ENCODE data around the gene PIAS3. TPM values are rescaled to one million over a fixed set of nuclear protein-coding genes. Genes with fewer than 3 reads are reported as not detected.
"Not testable (repeated sequence)": the region's sequence is repeated elsewhere in the genome, so short reads cannot be mapped to it uniquely, and the experiment has no call there.

The PIAS3 gene
- polyA plus RNA-seq, 3 donors = 7.2 to 25.9 (median 8.8) TPM

GRCh38 chr1:145812977-145813810 is 45.7 kb downstream of the PIAS3 start:
- H3K27ac Mint-ChIP-seq; H3K9me3 ChIP-seq (replicated peaks in 1 of 2; ENCODE audit: control insufficient read depth in 1 of 2, insufficient read depth in 1 of 2, low read length in 2 of 2); H3K27ac ChIP-seq (ENCODE audit: low read depth in 1 of 2, low read length in 2 of 2); H3K36me3 Mint-ChIP-seq; H3K4me1 Mint-ChIP-seq; H3K9me3 Mint-ChIP-seq; intact Hi-C loops (cut with micrococcal nuclease); H3K4me3 ChIP-seq (replicated peaks in 1 of 3; ENCODE audit: low read depth in 2 of 3, low read length in 3 of 3); H3K4me2 ChIP-seq (replicated peaks; ENCODE audit: extremely low read depth, low read length, poor library complexity, severe bottlenecking); H3K9ac ChIP-seq (ENCODE audit: insufficient read depth, low read length, poor library complexity, severe bottlenecking); H3K4me1 ChIP-seq (ENCODE audit: control insufficient read depth in 1 of 2, insufficient read depth in 2 of 2, low read length in 2 of 2); H2AFZ ChIP-seq (ENCODE audit: insufficient read depth, low read depth, low read length, poor library complexity, severe bottlenecking); H3K4me3 Mint-ChIP-seq; H3K27me3 Mint-ChIP-seq (ENCODE audit: low read depth in 3 of 3); DNase-seq; H4K20me1 ChIP-seq (ENCODE audit: insufficient read depth, low read length); H3K36me3 ChIP-seq (replicated peaks in 1 of 2; ENCODE audit: control insufficient read depth in 1 of 2, insufficient read depth in 2 of 2, low read length in 2 of 2); H3K27me3 ChIP-seq (ENCODE audit: control insufficient read depth in 2 of 2, insufficient read depth in 2 of 2, low read length in 2 of 2): not testable (repeated sequence)
- no CpG with 5 or more reads among the region's 6 CpGs for WGBS (ENCODE audit: insufficient coverage)
- H3K79me2 ChIP-seq (ENCODE audit: insufficient read depth, low read length) = peaks cover 15% of the 10 kb centered on the region

GRCh38 chr1:145806844-145807243 is 52.0 kb downstream of the PIAS3 start:
- Histone ChIP-seq H4K20me1 (ENCODE audit: insufficient read depth, low read length) (peaks cover 64% of the 10 kb centered on the region), H3K9me3 (replicated peaks in 1 of 2; ENCODE audit: control insufficient read depth in 1 of 2, insufficient read depth in 1 of 2, low read length in 2 of 2) (no peaks in the 10 kb centered on the region), H2AFZ (ENCODE audit: insufficient read depth, low read depth, low read length, poor library complexity, severe bottlenecking) (no peak overlapping the region), H3K36me3 (replicated peaks in 1 of 2; ENCODE audit: control insufficient read depth in 1 of 2, insufficient read depth in 2 of 2, low read length in 2 of 2) (peaks cover 0 to 6% of the 10 kb centered on the region in 2 donors), H3K79me2 (ENCODE audit: insufficient read depth, low read length) (peaks cover 71% of the 10 kb centered on the region), H3K4me2 (replicated peaks; ENCODE audit: extremely low read depth, low read length, poor library complexity, severe bottlenecking) (no peak overlapping the region), H3K27me3 (ENCODE audit: control insufficient read depth in 2 of 2, insufficient read depth in 2 of 2, low read length in 2 of 2) (no peaks in the 10 kb centered on the region), H3K9ac (ENCODE audit: insufficient read depth, low read length, poor library complexity, severe bottlenecking) (no peak overlapping the region), H3K4me3 (replicated peaks in 1 of 3; ENCODE audit: low read depth in 2 of 3, low read length in 3 of 3) (no peak overlapping the region), H3K4me1 (ENCODE audit: control insufficient read depth in 1 of 2, insufficient read depth in 2 of 2, low read length in 2 of 2) (no peaks in the 10 kb centered on the region), H3K27ac (ENCODE audit: low read depth in 1 of 2, low read length in 2 of 2) (no peak overlapping the region)
- intact Hi-C loops (cut with micrococcal nuclease) = no loop called here
- H3K27me3 Mint-ChIP-seq (ENCODE audit: low read depth in 3 of 3) = no peaks in the 10 kb centered on the region
- no peaks in the 10 kb centered on the region for H3K9me3 Mint-ChIP-seq
- H3K27ac Mint-ChIP-seq = no peak overlapping the region
- TF ChIP-seq CTCF (IDR thresholded peaks at IDR 0.05) = no peak
- no peak overlapping the region for H3K4me3 Mint-ChIP-seq
- no peak for DNase-seq
- peaks cover 25% of the 10 kb centered on the region for H3K4me1 Mint-ChIP-seq
- H3K36me3 Mint-ChIP-seq = peaks cover 4 to 8% of the 10 kb centered on the region in 2 donors
- 100% methylated on average over 2 of the region's 7 CpGs for WGBS (ENCODE audit: insufficient coverage)

All from CD14-positive monocyte (primary cell).